B cell (primary cell): Measurements from ENCODE around the gene CLK1. TPM values are rescaled to one million over a fixed set of nuclear protein-coding genes. Genes with fewer than 3 reads are reported as not detected.

Source experiments
- ATAC-seq: fragments of 200-7000 bp; cut with Tn5 transposase; one replicate; pipeline ENCODE4 v1.10.0; 2021; ENCODE audit warnings: low read depth, mild to moderate bottlenecking, moderate number of reproducible peaks, moderate library complexity
- CTCF ChIA-PET: fragments of 350-600 bp; sonication (Branson Sonifier 250); formaldehyde crosslinking; loops from one replicate; lab custom pipeline; 2021; ENCODE audit warnings: antibody characterized with exemption, inconsistent platforms; lab: Charles Lee
- POLR2A ChIA-PET: fragments of 350-600 bp; sonication (Branson Sonifier 250); formaldehyde crosslinking; loops from one replicate; lab custom pipeline; 2021; ENCODE audit warnings: antibody characterized with exemption; lab: Charles Lee
- DNase-seq: peaks from one replicate; pipeline ENCODE4 v3.0.0; 2013
- H2AFZ ChIP-seq: 2 replicates; pipeline ENCODE4 v1.6.1; 2012; ENCODE audit warnings: mild to moderate bottlenecking, low read depth, low read length; ENCODE audit not compliant: insufficient read depth, poor library complexity, severe bottlenecking
- H3K27ac ChIP-seq, 2 donors: 1 replicate in 1 of 2; 2 replicates in 1 of 2; pipeline ENCODE4 v1.5.1; 2012 to 2013; ENCODE audit warnings: low read length in 2 of 2, mild to moderate bottlenecking in 2 of 2, moderate library complexity in 1 of 2
- H3K27me3 ChIP-seq, 4 experiments: fragments of 200-600 bp in 1 of 4; sonication (generic) in 1 of 4; replicated peaks in 1 of 4; 1 replicate in 2 of 4; 2 replicates in 2 of 4; pipeline versions ENCODE4 v1.6.1 to v1.7.0; 2013 to 2016; ENCODE audit warnings: low read length in 3 of 4, mild to moderate bottlenecking in 2 of 4, mixed read lengths in 1 of 4, moderate library complexity in 1 of 4; ENCODE audit not compliant: insufficient read depth in 4 of 4, control insufficient read depth in 3 of 4; ENCODE audit errors: control extremely low read depth in 1 of 4
- H3K36me3 ChIP-seq, 2 experiments: replicated peaks in 1 of 2; 1 replicate in 1 of 2; 2 replicates in 1 of 2; pipeline versions ENCODE4 v1.6.1 to v1.7.1; 2013; ENCODE audit warnings: low read length in 1 of 2; ENCODE audit not compliant: insufficient read depth in 2 of 2, control insufficient read depth in 1 of 2; ENCODE audit errors: control extremely low read depth in 1 of 2, extremely low read depth in 1 of 2
- H3K4me1 ChIP-seq, 2 donors: fragments of 200-600 bp in 1 of 2; sonication (generic) in 1 of 2; 1 replicate in 1 of 2; 2 replicates in 1 of 2; pipeline versions ENCODE4 v1.5.1 to v1.6.1; 2013 to 2017; ENCODE audit warnings: low read length in 2 of 2; ENCODE audit not compliant: control insufficient read depth in 2 of 2, insufficient read depth in 2 of 2
- H3K4me2 ChIP-seq: replicated peaks from 2 replicates; pipeline ENCODE3; 2012; ENCODE audit warnings: mild to moderate bottlenecking, low read depth, low read length; ENCODE audit not compliant: poor library complexity, severe bottlenecking
- H3K4me3 ChIP-seq, 5 experiments: fragments of 200-600 bp in 1 of 5; sonication (generic) in 1 of 5; 1 replicate in 3 of 5; 2 replicates in 2 of 5; pipeline versions ENCODE4 v1.5.1 to v1.7.0; 2011 to 2016; ENCODE audit warnings: low read length in 4 of 5, mild to moderate bottlenecking in 4 of 5, low read depth in 2 of 5, control low read depth in 1 of 5, moderate library complexity in 1 of 5; ENCODE audit not compliant: insufficient read depth in 1 of 5; ENCODE audit errors: control extremely low read depth in 1 of 5, extremely low read depth in 1 of 5
- H3K79me2 ChIP-seq: fragments of 200-600 bp; sonication (generic); one replicate; pipeline ENCODE4 v1.6.0; 2016; ENCODE audit warnings: low read length; ENCODE audit not compliant: control insufficient read depth, insufficient read depth
- H3K9ac ChIP-seq: fragments of 200-600 bp; sonication (generic); 2 replicates; pipeline ENCODE4 v1.6.1; 2017; ENCODE audit warnings: mild to moderate bottlenecking, low read length, moderate library complexity
- H3K9me3 ChIP-seq, 3 donors: one replicate each; pipeline versions ENCODE4 v1.6.1 to v1.7.1; 2013; ENCODE audit warnings: low read length in 2 of 3; ENCODE audit not compliant: control insufficient read depth in 2 of 3, insufficient read depth in 1 of 3; ENCODE audit errors: control extremely low read depth in 1 of 3
- H4K20me1 ChIP-seq: 2 replicates; pipeline ENCODE4 v1.6.0; 2012; ENCODE audit warnings: mild to moderate bottlenecking, low read length; ENCODE audit not compliant: insufficient read depth, control insufficient read depth, poor library complexity, severe bottlenecking
- H3K27ac Mint-ChIP-seq: one replicate; pipeline ENCODE4 v1.8.0; 2021; ENCODE audit warnings: mixed read lengths
- H3K27me3 Mint-ChIP-seq: one replicate; pipeline ENCODE4 v1.8.0; 2021; ENCODE audit warnings: mixed read lengths
- H3K4me1 Mint-ChIP-seq: one replicate; pipeline ENCODE4 v1.8.0; 2021; ENCODE audit warnings: mixed read lengths
- H3K4me3 Mint-ChIP-seq: one replicate; pipeline ENCODE4 v1.8.0; 2021; ENCODE audit warnings: mixed read lengths
- H3K9me3 Mint-ChIP-seq: one replicate; pipeline ENCODE4 v1.8.0; 2022; ENCODE audit warnings: mixed read lengths; ENCODE audit not compliant: insufficient read depth
- CTCF ChIP-seq: fragments of 200-600 bp; IDR thresholded peaks from one replicate; pipeline ENCODE4 v1.8.0; 2022; ENCODE audit warnings: antibody characterized with exemption, mild to moderate bottlenecking
- EZH2 ChIP-seq: IDR thresholded peaks from 2 replicates; pipeline ENCODE4 v1.6.1; 2012; ENCODE audit warnings: borderline replicate concordance, low read depth, mild to moderate bottlenecking, moderate library complexity, low read length; ENCODE audit not compliant: insufficient read depth, poor library complexity, severe bottlenecking
- WGBS: methylation state at CpG from one replicate; pipeline ENCODE4 v1.1.5; 2013; ENCODE audit warnings: missing lambda C conversion rate; ENCODE audit not compliant: insufficient coverage; 5-methylcytosine and 5-hydroxymethylcytosine counted together
- intact Hi-C: fragments of 100-400 bp; cut with micrococcal nuclease; formaldehyde crosslinking; loops from one replicate; pipeline ENCODE4 v1.10.0; 2022
- polyA plus RNA-seq: library from polyadenylated mRNA; depleted of rRNA; stranded (reverse); fragments of >200 nt; gene quantifications from 2 replicates; pipeline ENCODE4 v1.2.3, GENCODE V29; 2012
- total RNA-seq, 2 donors: library from RNA; stranded (reverse); fragments of 120-200 nt in 1 of 2; gene quantifications; 1 replicate in 1 of 2; 2 replicates in 1 of 2; pipeline versions ENCODE4 v1.2.3 to v1.2.4, GENCODE V29; 2013 to 2022

CLK1 gene
- total and polyA plus RNA-seq, 2 donors (not counting 1 experiment from before 2014, with no cell fraction given) = 396 to 579 TPM

- no peak for DNase-seq
- ATAC-seq = no peak
- H3K79me2 ChIP-seq = no peaks in the 10 kb centered on the region
- no peaks in the 10 kb centered on the region for H3K36me3 ChIP-seq
- no peak overlapping the region for H3K4me2 ChIP-seq
- no peak overlapping the region for H2AFZ ChIP-seq
- H3K4me3 Mint-ChIP-seq = no peak overlapping the region
- ChIA-PET POLR2A (no interaction called here), CTCF (interaction anchor here (1.1 kb wide), 1 partner anchor 292 kb away, joined by 3 read pairs; no protein-coding TSS in a partner anchor)
- WGBS = 92% methylated on average over 3 of the region's 3 CpGs
- no peaks in the 10 kb centered on the region for H4K20me1 ChIP-seq
- no peaks in the 10 kb centered on the region for H3K27me3 Mint-ChIP-seq
- H3K4me1 Mint-ChIP-seq = no peaks in the 10 kb centered on the region
- TF ChIP-seq EZH2 = no peak
- TF ChIP-seq CTCF = no peak
- no peaks in the 10 kb centered on the region for H3K9me3 Mint-ChIP-seq
- H3K9me3 ChIP-seq = peaks cover 4 to 17% (median 10%) of the 10 kb centered on the region in 3 donors
- no peak overlapping the region for H3K27ac Mint-ChIP-seq
- no peaks in the 10 kb centered on the region for H3K4me1 ChIP-seq
- no peak overlapping the region for H3K27ac ChIP-seq
- no peak overlapping the region for H3K4me3 ChIP-seq
- H3K9ac ChIP-seq = no peak overlapping the region
- intact Hi-C loops = no loop called here
- no peaks in the 10 kb centered on the region for H3K27me3 ChIP-seq
These were observed 24.9 kb downstream of the CLK1 start for GRCh38 chr2:200839513-200839912.

GRCh38 chr2:200834701-200835100, 29.8 kb downstream of the CLK1 start:
- TF ChIP-seq CTCF = no peak
- no peak for TF ChIP-seq EZH2
- H3K4me2 ChIP-seq = no peak overlapping the region
- Mint-ChIP-seq H3K27ac (no peak overlapping the region), H3K27me3 (no peaks in the 10 kb centered on the region), H3K4me1 (no peaks in the 10 kb centered on the region), H3K4me3 (no peak overlapping the region), H3K9me3 (no peaks in the 10 kb centered on the region)
- no peak for ATAC-seq
- H4K20me1 ChIP-seq = no peaks in the 10 kb centered on the region
- no peak overlapping the region for H3K9ac ChIP-seq
- H3K27me3 ChIP-seq = no peaks in the 10 kb centered on the region
- H3K79me2 ChIP-seq = no peaks in the 10 kb centered on the region
- CTCF ChIA-PET = no interaction called here
- peaks cover 4 to 17% (median 10%) of the 10 kb centered on the region in 3 donors for H3K9me3 ChIP-seq
- WGBS = 90% methylated on average over 3 of the region's 4 CpGs
- H3K4me3 ChIP-seq = no peak overlapping the region
- no peak overlapping the region for H3K27ac ChIP-seq
- POLR2A ChIA-PET = interaction anchor here (0.7 kb wide), 1 partner anchor 15 kb away, joined by 3 read pairs; no protein-coding TSS in a partner anchor
- DNase-seq = no peak
- H3K4me1 ChIP-seq = no peaks in the 10 kb centered on the region
- intact Hi-C loops = no loop called here
- H2AFZ ChIP-seq = no peak overlapping the region
- H3K36me3 ChIP-seq = no peaks in the 10 kb centered on the region
